ENCODE data around the gene PLA2G12B.

- TF ChIP-seq CTCF (IDR thresholded peaks at IDR 0.05) (no peak), POLR2A (IDR thresholded peaks at IDR 0.05) (no peak)
These were observed 24.3 kb downstream of the PLA2G12B start for GRCh38 chr10:72930276-72930675.
